ENCODE measurements around the gene GRIN2C.

GRIN2C gene

GRCh38 chr17:74863420-74864296 is 4.0 kb upstream of the GRIN2C start:
- DNase-seq: no peak

DNA sequence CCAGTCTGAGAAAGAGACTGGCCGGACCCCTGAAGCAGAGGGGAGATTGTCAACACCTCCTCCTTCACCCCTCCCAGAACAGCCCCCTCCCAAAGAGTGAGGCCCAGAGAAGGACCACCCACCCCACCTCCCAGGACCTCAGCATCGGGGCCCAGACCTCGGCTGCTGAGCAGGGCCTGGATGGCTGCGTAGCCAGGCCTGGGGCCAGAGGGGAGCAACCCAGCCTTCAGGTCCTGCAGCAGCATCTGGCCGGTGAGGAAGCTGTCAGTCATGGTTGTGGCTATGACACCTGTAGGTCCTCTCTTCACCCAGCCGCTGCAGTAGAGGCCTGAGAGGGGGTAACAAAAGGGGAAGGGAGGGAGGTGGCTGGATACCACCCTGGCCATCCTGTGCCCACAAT is 3.2 kb upstream of the GRIN2C start:
- peak; percentile 31 for DNase-seq

GRCh38 chr17:74862108-74862901 is 2.6 kb upstream of the GRIN2C start:
- peak; percentile 68 for DNase-seq

DNA sequence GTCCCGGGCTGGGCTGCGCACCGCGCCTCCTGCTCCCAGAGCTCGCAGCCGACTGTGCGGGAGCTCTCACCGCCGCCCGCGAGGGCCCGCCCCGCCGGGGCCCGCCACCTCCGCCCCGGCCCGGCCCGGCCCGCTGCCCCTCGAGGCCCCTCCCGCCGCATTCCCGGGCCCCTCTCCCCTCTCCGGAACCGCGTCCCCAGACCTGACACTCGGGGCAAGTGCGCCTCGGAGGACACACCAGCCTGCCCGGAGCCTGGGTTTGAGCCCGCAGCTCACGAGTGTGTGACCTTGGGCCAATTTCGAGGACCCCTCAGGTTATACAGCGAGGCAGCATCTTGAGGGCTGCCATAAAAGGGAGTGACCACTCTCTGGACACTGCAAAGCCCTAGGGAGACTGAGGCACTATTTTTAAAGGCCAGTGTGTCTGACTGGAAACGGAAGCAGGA is 2.0 kb upstream of the GRIN2C start:
- peak; percentile 46 for DNase-seq

DNA sequence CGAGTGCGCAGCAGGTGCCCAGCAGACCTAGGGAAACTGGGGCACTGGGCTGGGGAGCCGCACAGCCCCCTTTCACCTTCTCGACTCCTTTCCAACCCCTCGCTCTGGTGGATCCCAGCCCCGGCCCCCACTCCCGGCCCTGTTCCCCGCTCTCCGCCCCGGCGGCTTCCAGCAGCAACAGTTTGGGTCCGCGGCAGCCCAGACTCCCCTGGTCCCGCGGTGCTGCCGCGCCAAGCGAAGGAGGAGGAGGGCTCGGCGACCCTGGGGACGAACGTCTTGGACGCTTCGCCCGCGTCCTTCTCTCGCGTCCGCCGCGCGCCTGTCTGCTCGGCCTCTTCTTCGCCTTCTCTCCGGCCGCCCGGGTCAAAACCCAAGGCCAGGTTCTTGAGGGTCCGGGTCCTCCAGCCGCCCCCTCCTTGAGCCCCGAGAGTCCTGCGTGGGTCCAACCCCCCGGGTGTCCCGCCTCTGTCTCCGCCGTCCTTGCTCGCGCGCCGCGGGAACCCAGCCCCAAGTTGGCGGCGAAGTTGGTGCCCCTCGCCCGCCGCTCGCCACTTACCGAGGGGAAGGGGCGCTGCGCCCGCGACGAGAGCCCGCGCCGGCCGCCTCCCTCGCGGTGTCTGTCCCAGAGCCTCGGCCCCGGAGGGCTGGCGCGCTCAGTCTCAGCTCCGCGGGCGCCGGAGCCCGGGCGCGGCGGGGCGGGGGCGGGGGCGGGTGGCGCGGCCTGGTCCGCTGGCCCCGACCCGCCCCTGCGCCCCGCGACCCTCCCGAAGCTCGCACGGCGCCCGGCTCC is 1.4 kb upstream of the GRIN2C start:
- DNase-seq: peak; percentile 33

GRCh38 chr17:74860229-74860871 is 665 bp upstream of the GRIN2C start:
- DNase-seq: peak; percentile 50

DNA sequence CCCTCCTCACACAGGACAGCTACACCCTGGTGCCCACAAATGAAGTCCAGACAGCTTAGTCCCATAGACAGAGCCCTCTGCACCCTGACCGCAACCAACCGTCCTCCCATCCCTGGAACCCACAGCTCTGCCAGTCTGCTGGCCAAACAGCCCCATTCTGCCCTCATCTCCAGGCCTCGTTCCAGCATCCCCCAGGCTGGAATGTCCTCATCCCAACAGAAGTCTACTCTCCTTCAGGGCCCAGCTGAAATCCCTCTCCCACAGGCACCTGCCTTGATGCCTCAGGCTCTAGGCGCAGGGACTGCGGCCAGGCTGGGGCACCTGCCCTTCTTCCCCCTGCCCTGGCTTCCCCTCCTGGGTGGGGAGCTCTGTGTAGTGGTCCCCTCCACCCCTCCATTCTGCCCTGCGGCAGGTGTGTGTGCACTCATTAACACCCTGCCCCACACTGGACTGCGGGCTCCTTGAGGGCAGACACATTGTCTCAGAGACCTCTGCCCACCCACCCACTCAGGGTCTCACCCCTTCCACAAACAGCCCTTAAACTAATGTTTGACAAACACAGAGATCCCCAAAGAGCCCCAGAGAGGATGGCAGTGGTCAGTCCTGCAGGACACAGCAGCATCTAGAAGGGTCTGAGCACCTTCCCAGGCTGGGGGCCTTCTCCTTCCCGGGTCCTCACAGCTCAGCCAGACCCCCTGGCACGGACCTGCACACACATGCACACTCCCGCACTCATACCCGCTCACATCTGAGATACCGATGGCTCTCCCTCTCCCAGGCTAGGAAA is 820 bp downstream of the GRIN2C start:
- no peak for DNase-seq

DNA sequence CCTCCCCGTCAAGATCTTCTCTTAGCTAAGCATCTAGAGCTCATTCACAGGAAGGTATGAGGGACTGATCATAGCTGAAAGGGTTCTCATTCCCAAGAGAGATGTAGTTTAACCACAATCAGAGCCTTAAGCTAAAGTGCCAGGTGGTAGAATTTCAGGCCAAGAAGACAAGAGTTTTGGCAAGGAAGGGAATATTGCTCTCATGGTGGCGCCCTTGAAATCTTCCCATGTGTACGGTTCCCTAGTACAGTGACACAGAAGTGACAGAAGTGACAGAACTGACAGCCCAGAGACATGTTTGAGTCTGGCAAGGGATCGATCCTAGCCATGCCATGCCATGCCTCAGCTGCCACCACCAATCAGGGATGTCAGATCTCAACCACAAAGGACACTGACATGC is 2.5 kb downstream of the GRIN2C start:
- no peak for DNase-seq

GRCh38 chr17:74856112-74856511 is 3.6 kb downstream of the GRIN2C start:
- no peak for DNase-seq

DNA sequence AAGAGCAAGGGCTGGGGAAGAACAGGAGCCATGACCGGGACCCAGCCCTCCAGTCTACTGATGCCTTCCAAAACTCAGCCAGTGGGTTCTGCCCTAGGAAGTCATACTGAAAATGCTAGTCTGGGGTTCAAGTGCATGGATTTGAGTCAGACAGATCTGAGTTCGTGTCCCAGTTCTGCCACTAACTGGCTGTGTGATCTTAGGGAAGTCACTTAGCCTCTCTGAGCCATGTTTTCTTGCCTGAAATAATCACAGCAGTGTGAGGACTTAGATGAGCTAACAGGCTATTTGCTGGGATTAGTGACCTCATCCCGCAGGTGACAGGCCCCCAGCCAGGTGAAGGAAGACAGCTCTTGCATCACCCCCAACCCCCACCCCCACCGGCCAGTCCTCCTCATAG is 4.4 kb downstream of the GRIN2C start:
- DNase-seq: peak; percentile 38

GRCh38 chr17:74854792-74855191 is 4.9 kb downstream of the GRIN2C start:
- DNase-seq: no peak

GRCh38 chr17:74853669-74854068 is 6.0 kb downstream of the GRIN2C start:
- no peak for DNase-seq

DNA sequence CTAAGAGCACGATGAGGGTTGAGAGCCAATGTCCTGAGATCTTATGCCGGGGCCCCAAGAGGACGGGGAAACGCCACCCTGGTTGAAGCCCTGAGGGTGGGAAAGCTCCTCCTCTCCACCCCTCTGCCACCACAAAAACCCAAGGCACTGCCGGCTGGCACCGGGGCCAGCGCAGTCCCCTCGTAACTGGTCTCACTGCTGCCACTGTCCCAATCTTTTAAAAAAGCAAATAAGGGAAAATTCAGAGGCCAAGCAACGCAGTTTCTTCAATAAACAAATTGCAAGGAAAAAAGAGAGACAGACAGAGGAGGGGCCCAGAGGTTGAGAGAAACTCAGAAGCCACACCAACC is 6.7 kb downstream of the GRIN2C start:
- DNase-seq: no peak

GRCh38 chr17:74852237-74853047 is 7.2 kb downstream of the GRIN2C start:
- peak; percentile 96 for DNase-seq

- DNase-seq: peak; percentile 97
Observed at GRCh38 chr17:74851612-74852236, 8.0 kb downstream of the GRIN2C start.

DNA sequence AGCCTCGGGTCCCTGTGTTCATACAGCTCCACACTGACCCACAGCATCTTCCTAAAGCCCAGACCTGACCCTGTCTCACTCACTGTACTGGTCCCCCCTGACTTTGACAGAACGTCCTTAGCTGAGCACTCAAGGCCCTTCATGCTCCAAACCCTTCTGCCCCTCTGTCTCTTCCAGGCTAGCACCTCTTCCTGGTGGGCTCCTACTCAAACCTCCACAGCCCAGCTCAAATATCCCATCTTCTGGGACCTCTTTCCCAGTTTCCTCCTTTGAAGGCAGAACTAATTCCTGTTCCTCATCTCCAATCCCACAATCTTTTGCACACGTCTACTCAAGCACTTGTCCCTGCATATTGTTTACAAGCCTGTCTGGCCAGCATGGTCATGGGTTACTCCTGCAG is 8.8 kb downstream of the GRIN2C start:
- peak; percentile 91 for DNase-seq

DNA sequence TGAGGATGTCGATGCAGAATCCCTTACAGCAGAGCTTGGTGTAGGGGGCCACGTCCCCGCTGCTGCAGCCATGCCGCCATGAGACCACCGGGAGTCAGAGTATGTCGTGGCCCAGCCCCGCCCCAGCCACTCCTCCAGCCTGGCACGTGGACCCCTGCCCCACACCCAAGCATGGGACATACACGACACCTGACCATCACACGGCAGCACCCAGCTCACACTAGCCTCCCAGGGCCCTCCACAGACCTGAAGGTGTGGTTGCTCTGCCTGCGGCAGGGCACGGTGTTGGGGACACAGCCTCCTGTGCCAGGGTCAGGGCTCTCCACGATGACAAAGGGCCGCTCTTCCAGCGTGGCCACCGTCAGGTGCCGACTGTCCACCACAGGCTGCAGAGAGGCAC is 9.4 kb downstream of the GRIN2C start:
- no peak for DNase-seq

DNA sequence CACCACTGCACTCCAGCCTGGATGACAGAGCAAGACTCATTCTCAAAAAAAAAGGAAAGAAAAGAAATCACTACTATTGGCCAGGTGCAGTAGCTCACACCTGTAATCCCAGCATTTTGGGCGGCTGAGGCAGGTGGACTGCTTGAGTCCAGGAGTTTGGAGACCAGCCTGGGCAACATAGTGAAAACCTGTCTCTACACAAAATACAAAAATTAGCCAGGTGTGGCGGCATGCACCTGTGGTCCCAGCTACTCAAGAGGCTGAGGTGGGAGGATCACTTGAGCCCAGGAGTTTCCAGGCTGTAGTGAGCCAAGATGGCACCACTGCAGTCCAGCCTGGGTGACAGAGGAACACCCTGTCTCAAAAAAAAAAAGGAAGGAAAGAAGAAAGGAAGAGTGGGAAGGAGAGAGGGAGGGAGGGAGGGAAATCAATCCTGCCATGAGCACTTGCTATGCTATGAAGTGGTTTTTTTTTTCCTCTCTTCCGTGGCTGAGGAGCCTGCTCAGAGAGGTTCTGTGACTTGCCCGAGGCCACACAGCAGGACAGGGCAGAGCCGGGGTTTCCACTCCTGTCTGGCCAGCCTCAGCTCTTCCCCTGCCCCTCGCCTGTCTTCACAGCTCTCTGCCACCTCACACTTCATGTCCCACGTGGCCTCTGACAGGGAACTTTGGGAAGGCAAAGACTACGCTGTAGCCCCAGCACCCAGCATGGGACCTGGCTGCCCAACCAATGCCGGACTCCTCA is 10.9 kb downstream of the GRIN2C start:
- no peak for DNase-seq

DNA sequence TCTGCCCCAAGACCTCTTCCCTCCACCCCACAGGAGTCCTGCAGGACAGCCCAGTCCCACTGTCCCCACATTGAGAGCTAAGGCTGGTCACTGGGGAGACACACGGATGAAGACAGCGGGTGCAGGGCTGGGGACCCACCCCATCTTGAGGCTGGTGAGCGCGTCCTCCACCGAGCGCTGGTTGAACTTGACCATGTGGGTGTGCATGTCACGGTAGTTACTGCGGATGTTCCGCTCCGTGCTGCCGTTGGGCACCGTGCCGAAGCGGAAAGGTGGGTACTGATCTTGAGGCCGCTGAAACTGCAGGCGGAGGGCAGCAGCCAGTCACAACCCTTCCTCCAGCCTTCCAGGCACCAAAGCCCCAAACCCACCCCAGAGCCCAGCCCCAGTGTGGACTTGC is 13.1 kb downstream of the GRIN2C start:
- DNase-seq: no peak

DNA sequence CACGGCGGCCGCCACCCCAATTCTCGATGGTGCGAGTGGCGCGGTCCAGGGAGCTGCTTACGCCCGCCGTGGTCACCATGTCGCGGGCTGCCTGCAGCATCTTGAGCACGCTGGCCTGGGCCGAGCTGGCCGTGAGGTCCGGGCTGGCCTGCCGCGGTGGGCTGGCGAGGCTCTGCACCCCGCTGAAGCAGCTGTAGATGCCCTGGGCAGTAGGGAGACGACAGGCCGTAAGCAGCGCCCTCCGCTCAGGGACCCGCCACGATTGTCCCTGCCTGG is 16.4 kb downstream of the GRIN2C start:
- DNase-seq: no peak

Measured in DMS53 (cell line).